Smooth muscle cell (in vitro differentiated cells): ENCODE data around the gene SNURF. TPM values are rescaled to one million over a fixed set of nuclear protein-coding genes. Genes with fewer than 3 reads are reported as not detected.
"Not testable (repeated sequence)": the region's sequence is repeated elsewhere in the genome, so short reads cannot be mapped to it uniquely, and the experiment has no call there.

Source experiments
- DNase-seq: peaks from one replicate; lab custom pipeline; 2025; ENCODE audit not compliant: unreplicated experiment; lab: John Stamatoyannopoulos, UW
- H2AFZ ChIP-seq: fragments of 200-600 bp; sonication (generic); 2 replicates; pipeline ENCODE4 v1.6.0; 2016; ENCODE audit warnings: antibody characterized with exemption, low read depth, mild to moderate bottlenecking
- H3F3A ChIP-seq: fragments of 200-600 bp; sonication (generic); 2 replicates; pipeline ENCODE4 v1.6.0; 2017; ENCODE audit warnings: antibody characterized with exemption, low read depth
- H3K27ac ChIP-seq: fragments of 200-600 bp; sonication (generic); 2 replicates; pipeline ENCODE4 v1.5.1; 2016; ENCODE audit warnings: low read depth, mild to moderate bottlenecking
- H3K27me3 ChIP-seq: fragments of 200-600 bp; sonication (generic); 2 replicates; pipeline ENCODE4 v1.6.1; 2016; ENCODE audit warnings: low read depth, mild to moderate bottlenecking
- H3K36me3 ChIP-seq: fragments of 200-600 bp; sonication (generic); 2 replicates; pipeline ENCODE4 v1.5.1; 2016; ENCODE audit warnings: low read depth
- H3K4me1 ChIP-seq: fragments of 200-600 bp; sonication (generic); 2 replicates; pipeline ENCODE4 v1.5.1; 2016; ENCODE audit warnings: low read depth
- H3K4me2 ChIP-seq: fragments of 200-600 bp; sonication (generic); 2 replicates; pipeline ENCODE4 v1.6.0; 2016; ENCODE audit warnings: mild to moderate bottlenecking
- H3K4me3 ChIP-seq: fragments of 200-600 bp; sonication (generic); 2 replicates; pipeline ENCODE4 v1.5.1; 2016; ENCODE audit warnings: mild to moderate bottlenecking
- H3K79me2 ChIP-seq: fragments of 200-600 bp; sonication (generic); 2 replicates; pipeline ENCODE4 v1.6.0; 2016; ENCODE audit warnings: low read depth, mild to moderate bottlenecking
- H3K9ac ChIP-seq: fragments of 200-600 bp; sonication (generic); 2 replicates; pipeline ENCODE4 v1.6.0; 2016; ENCODE audit warnings: low read depth
- H3K9me3 ChIP-seq: fragments of 200-600 bp; sonication (generic); replicated peaks from 2 replicates; pipeline ENCODE4 v1.5.1; 2016; ENCODE audit warnings: low read depth
- H4K20me1 ChIP-seq: fragments of 200-600 bp; sonication (generic); 2 replicates; pipeline ENCODE4 v1.6.0; 2016; ENCODE audit warnings: low read depth
- CTCF ChIP-seq: fragments of 200-600 bp; sonication (generic); IDR thresholded peaks from 2 replicates; pipeline ENCODE4 v1.5.1; 2017; ENCODE audit warnings: borderline replicate concordance, mild to moderate bottlenecking, antibody characterized with exemption; ENCODE audit not compliant: insufficient read depth, poor library complexity, severe bottlenecking
- WGBS: methylation state at CpG from one replicate; pipeline ENCODE4 v1.1.7; 2016; ENCODE audit warnings: low lambda C conversion rate; 5-methylcytosine and 5-hydroxymethylcytosine counted together
- polyA plus RNA-seq: library from polyadenylated mRNA; unstranded; fragments of >200 nt; fragmentation: Nextera tagmentation; extraction: Ambion mirVana; gene quantifications from 2 replicates; pipeline ENCODE4 v1.2.1, GENCODE V29; 2016
- total RNA-seq: library from RNA; depleted of rRNA; stranded (reverse); fragments of >200 nt; gene quantifications from 2 replicates; pipeline ENCODE4 v1.2.3, GENCODE V29; 2014

SNURF gene
- total and polyA plus RNA-seq, 2 experiments from 2014 or later = 5.2 to 17.3 TPM

GRCh38 chr15:24966364-24967103 lies 11.7 kb downstream of the SNURF start:
- H3F3A ChIP-seq = no peaks in the 10 kb centered on the region
- H2AFZ ChIP-seq = no peak overlapping the region
- no peak overlapping the region for H3K27ac ChIP-seq
- peaks cover 4% of the 10 kb centered on the region for H3K36me3 ChIP-seq
- H3K79me2 ChIP-seq = peaks cover 76% of the 10 kb centered on the region
- H3K9me3 ChIP-seq = peaks cover 4% of the 10 kb centered on the region
- H3K9ac ChIP-seq = no peak overlapping the region
- H3K4me3 ChIP-seq = no peak overlapping the region
- no peaks in the 10 kb centered on the region for H3K27me3 ChIP-seq
- TF ChIP-seq CTCF = no peak
- DNase-seq = no peak
- no peaks in the 10 kb centered on the region for H3K4me1 ChIP-seq
- H3K4me2 ChIP-seq = no peak overlapping the region
- 66% methylated on average over 4 of the region's 4 CpGs for WGBS
- H4K20me1 ChIP-seq = peaks cover 72% of the 10 kb centered on the region

- Histone ChIP-seq H3K27ac (no peak overlapping the region), H3K36me3 (no peaks in the 10 kb centered on the region), H3K9ac (no peak overlapping the region), H3K27me3 (no peaks in the 10 kb centered on the region), H3K4me1 (no peaks in the 10 kb centered on the region), H4K20me1 (peaks cover 38% of the 10 kb centered on the region), H2AFZ (no peak overlapping the region), H3K79me2 (peaks cover 32% of the 10 kb centered on the region), H3F3A (no peaks in the 10 kb centered on the region), H3K4me3 (no peak overlapping the region), H3K9me3 (peaks cover 4% of the 10 kb centered on the region), H3K4me2 (no peak overlapping the region)
- no peak for TF ChIP-seq CTCF
- DNase-seq = no peak
- 80% methylated on average over 3 of the region's 3 CpGs for WGBS
These were observed 16.3 kb downstream of the SNURF start for GRCh38 chr15:24971052-24971451.

- Histone ChIP-seq H3F3A (no peaks in the 10 kb centered on the region), H3K4me3 (no peak overlapping the region), H3K9me3 (peaks cover 4% of the 10 kb centered on the region), H3K27ac (no peak overlapping the region), H4K20me1 (peaks cover 33% of the 10 kb centered on the region), H3K4me2 (no peak overlapping the region), H3K4me1 (no peaks in the 10 kb centered on the region), H2AFZ (no peak overlapping the region), H3K9ac (no peak overlapping the region), H3K79me2 (peaks cover 25% of the 10 kb centered on the region), H3K36me3 (no peaks in the 10 kb centered on the region), H3K27me3 (no peaks in the 10 kb centered on the region)
- no peak for TF ChIP-seq CTCF
- whole genome bisulfite sequencing = 88% methylated on average over 8 of the region's 8 CpGs
- no peak for DNase-seq
These were observed 17.0 kb downstream of the SNURF start for GRCh38 chr15:24971772-24972171.

- H3K79me2 ChIP-seq = peaks cover 22% of the 10 kb centered on the region
- H3K4me3 ChIP-seq, H3K36me3 ChIP-seq, H3K9ac ChIP-seq, H3K27ac ChIP-seq, H2AFZ ChIP-seq, H3K4me2 ChIP-seq, H3K9me3 ChIP-seq, DNase-seq, H3K27me3 ChIP-seq, H3F3A ChIP-seq, H3K4me1 ChIP-seq: not testable (repeated sequence)
- peaks cover 28% of the 10 kb centered on the region for H4K20me1 ChIP-seq
- WGBS = 85% methylated on average over 5 of the region's 5 CpGs
These were observed 17.9 kb downstream of the SNURF start for GRCh38 chr15:24972707-24973106.
